ENCODE data around the gene CELF1.

The CELF1 gene

DNA sequence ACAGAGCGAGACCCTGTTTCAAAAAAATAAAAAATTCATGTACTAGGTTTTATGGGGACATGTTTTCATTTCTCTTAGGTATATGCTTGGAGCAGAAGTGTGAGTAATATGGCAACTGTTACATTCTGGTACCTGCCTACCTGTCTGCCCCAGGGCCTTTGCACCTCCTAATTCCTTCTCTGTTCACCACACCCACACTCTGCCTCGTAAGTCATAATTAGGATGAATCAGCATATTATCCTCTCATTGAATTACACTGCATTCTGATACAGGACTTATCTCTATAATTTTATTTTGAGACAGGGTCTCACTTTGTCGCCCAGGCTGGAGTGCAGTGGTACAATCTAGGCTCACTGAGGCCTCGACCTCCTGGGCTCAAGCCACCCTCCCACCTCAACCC lies 100.9 kb downstream of the CELF1 start:
- H3K36me3 ChIP-seq (ENCODE audit: insufficient read depth, low read length), result no peaks in the 10 kb centered on the region
- H3K27me3 ChIP-seq (ENCODE audit: control insufficient read depth in 1 of 2, insufficient read depth in 2 of 2, low read length in 2 of 2), result no peaks in the 10 kb centered on the region
- no peak overlapping the region for H3K9ac ChIP-seq (ENCODE audit: low read length)

DNA sequence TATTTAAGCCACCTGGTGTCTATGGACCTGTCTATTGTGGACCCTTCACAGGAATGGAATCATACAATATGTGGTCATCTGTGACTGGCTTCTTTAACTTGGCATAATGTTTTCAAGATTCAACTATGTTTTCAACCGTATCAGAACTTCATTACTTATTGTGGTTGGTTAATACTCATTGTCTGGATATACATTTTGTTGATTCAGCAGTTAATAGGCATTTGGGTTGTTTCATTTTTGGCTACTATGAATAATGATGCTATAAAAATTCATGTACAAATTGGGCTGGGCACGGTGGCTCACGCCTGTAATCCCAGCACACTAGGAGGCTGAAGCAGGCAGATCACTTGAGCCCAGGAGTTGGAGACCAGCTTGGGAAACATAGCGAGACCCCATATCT lies 101.5 kb downstream of the CELF1 start:
- no peaks in the 10 kb centered on the region for H3K36me3 ChIP-seq (ENCODE audit: insufficient read depth, low read length)
- H3K9ac ChIP-seq (ENCODE audit: low read length), result no peak overlapping the region
- no peaks in the 10 kb centered on the region for H3K9me3 ChIP-seq (ENCODE audit: low read length)
- no peak overlapping the region for H3K27ac ChIP-seq (ENCODE audit: low read depth, low read length)
- H3K27me3 ChIP-seq (ENCODE audit: control insufficient read depth in 1 of 2, insufficient read depth in 2 of 2, low read length in 2 of 2), result no peaks in the 10 kb centered on the region
- H3K4me3 ChIP-seq (ENCODE audit: low read depth in 1 of 2, low read length in 2 of 2), result no peak overlapping the region
- H3K4me1 ChIP-seq (ENCODE audit: insufficient read depth, low read length), result no peaks in the 10 kb centered on the region

More for the DNA sequence above, 100.9 kb downstream of the CELF1 start:
- Histone ChIP-seq H3K4me3 (ENCODE audit: low read depth in 1 of 2, low read length in 2 of 2) (no peak overlapping the region), H3K4me1 (ENCODE audit: insufficient read depth, low read length) (no peaks in the 10 kb centered on the region), H3K27ac (ENCODE audit: low read depth, low read length) (no peak overlapping the region), H3K9me3 (ENCODE audit: low read length) (no peaks in the 10 kb centered on the region)

DNA sequence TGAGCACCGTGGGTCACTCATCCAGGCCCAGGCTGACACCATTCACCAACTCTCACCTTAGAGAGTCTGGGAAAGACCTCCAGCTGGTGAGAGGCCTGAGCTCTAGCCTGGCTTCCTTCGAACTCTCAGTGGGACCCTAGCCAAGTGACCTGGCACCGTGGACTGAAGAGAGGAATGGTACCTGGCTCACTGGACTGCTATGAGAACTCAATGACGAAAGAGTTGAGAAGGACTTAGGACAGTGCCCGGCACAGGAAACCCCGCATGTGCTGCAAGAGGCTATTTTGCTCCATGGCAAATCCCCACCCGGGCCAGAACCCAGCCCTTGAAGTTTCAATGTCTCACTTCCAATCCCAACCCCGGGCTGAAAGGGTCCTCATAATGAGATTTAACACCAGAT lies 103.4 kb downstream of the CELF1 start:
- Histone ChIP-seq H3K9ac (ENCODE audit: low read length) (no peak overlapping the region), H3K4me1 (ENCODE audit: insufficient read depth, low read length) (no peaks in the 10 kb centered on the region), H3K36me3 (ENCODE audit: insufficient read depth, low read length) (no peaks in the 10 kb centered on the region), H3K27ac (ENCODE audit: low read depth, low read length) (no peak overlapping the region), H3K27me3 (ENCODE audit: control insufficient read depth in 1 of 2, insufficient read depth in 2 of 2, low read length in 2 of 2) (no peaks in the 10 kb centered on the region), H3K4me3 (ENCODE audit: low read depth in 1 of 2, low read length in 2 of 2) (no peak overlapping the region), H3K9me3 (ENCODE audit: low read length) (no peaks in the 10 kb centered on the region)

DNA sequence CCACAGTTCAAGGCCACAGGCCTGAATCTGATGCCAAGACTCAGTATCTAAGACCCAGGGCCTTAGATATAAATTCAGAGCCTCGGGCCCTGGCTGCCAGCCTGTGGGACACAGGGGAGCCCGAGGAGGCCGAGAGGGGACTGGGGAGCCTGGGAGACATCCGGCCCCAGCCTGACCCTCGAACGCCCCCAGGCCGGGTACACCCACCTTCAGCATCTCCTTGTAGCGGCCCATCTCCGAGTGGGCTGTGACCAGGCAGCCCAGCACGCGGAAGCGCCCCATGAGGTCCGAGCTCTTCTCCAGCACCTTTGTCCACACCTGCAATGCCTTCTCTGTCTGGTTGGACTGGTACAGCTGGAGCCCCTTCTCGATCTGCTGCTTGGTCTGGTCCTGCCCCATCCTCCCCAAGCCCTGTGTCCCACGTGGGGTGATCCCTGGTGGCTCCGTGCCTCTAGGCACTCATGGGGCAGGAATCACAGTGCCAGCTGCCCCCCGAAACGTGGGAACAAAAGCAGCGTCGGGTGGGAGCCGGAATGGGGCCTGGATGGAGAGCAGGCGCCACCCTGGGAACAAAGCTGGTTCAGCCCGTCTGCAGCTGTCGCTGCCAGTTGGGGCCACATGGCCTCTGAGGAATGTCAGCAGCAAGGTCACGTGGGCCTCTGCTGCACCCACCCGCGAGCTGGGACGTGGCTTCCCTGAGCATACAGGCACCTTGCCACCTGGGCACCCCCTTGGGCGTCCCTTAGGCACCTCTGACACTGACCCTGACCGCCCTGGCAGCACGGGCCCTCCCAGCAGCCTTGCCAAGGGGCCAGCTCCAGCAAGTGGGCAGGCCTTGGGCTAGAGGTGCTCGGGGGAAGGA lies 104.1 kb downstream of the CELF1 start, which contains the start of gene RAPSN:
TSS of gene RAPSN (minus strand) at position 571 of the 862 bp plus-strand sequence. CDS start at position 399, 172 bp downstream.
- no peaks in the 10 kb centered on the region for H3K9me3 ChIP-seq (ENCODE audit: low read length)
- H3K9ac ChIP-seq (ENCODE audit: low read length), result no peak within 1 kb of the TSS
- no peaks in the 10 kb centered on the region for H3K27me3 ChIP-seq (ENCODE audit: control insufficient read depth in 1 of 2, insufficient read depth in 2 of 2, low read length in 2 of 2)
- H3K4me3 ChIP-seq (ENCODE audit: low read depth in 1 of 2, low read length in 2 of 2), result no peak within 1 kb of the TSS
- no peaks in the 10 kb centered on the region for H3K36me3 ChIP-seq (ENCODE audit: insufficient read depth, low read length)
- no peak within 1 kb of the TSS for H3K27ac ChIP-seq (ENCODE audit: low read depth, low read length)
- no peaks in the 10 kb centered on the region for H3K4me1 ChIP-seq (ENCODE audit: insufficient read depth, low read length)

DNA sequence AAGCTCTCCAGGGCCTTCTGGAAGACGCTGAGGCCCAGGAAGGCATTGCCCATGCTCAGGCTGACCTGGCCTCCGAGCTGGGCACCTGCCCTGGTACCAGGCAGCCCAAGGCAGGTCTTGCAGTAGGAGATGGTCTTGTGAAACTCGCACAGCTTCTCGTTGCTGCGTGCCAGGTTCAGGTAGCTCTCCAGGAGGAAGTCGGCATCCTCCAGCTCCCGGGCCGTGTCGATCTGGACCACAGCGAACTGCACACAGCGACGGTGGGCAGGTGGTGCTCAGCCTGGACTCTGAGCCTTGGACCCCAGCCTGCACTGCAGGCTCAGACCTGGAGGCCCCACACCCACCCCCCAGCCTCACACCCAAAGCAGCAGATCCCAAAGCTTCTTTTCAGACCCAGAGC lies 105.0 kb downstream of the CELF1 start:
- no peaks in the 10 kb centered on the region for H3K36me3 ChIP-seq (ENCODE audit: insufficient read depth, low read length)
- no peaks in the 10 kb centered on the region for H3K4me1 ChIP-seq (ENCODE audit: insufficient read depth, low read length)
- H3K27me3 ChIP-seq (ENCODE audit: control insufficient read depth in 1 of 2, insufficient read depth in 2 of 2, low read length in 2 of 2), result no peaks in the 10 kb centered on the region
- no peaks in the 10 kb centered on the region for H3K9me3 ChIP-seq (ENCODE audit: low read length)
- no peak overlapping the region for H3K9ac ChIP-seq (ENCODE audit: low read length)
- H3K4me3 ChIP-seq (ENCODE audit: low read depth in 1 of 2, low read length in 2 of 2), result no peak overlapping the region
- H3K27ac ChIP-seq (ENCODE audit: low read depth, low read length), result no peak overlapping the region

DNA sequence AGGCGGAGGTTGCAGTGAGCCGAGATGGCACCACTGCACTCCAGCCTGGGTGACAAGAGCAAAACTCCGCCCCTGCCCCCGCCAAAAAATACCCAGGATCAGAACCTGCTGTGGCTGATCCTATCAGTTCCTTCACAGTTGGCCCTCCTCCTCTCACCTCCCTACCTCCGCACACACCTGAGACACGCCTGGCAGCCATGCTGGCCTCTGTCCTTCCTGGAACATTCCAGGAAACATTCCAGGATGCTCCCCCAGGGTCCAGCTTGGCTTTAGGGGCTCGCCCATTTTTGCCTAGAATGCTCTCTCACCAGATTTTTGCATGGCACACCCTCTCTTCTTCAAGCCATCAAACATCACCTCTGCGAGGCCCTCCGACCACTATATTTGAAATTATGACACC lies 106.1 kb downstream of the CELF1 start:
- Histone ChIP-seq H3K36me3 (ENCODE audit: insufficient read depth, low read length) (no peaks in the 10 kb centered on the region), H3K4me1 (ENCODE audit: insufficient read depth, low read length) (no peaks in the 10 kb centered on the region), H3K4me3 (ENCODE audit: low read depth in 1 of 2, low read length in 2 of 2) (no peak overlapping the region), H3K9ac (ENCODE audit: low read length) (no peak overlapping the region), H3K27ac (ENCODE audit: low read depth, low read length) (no peak overlapping the region), H3K27me3 (ENCODE audit: control insufficient read depth in 1 of 2, insufficient read depth in 2 of 2, low read length in 2 of 2) (no peaks in the 10 kb centered on the region), H3K9me3 (ENCODE audit: low read length) (no peaks in the 10 kb centered on the region)

DNA sequence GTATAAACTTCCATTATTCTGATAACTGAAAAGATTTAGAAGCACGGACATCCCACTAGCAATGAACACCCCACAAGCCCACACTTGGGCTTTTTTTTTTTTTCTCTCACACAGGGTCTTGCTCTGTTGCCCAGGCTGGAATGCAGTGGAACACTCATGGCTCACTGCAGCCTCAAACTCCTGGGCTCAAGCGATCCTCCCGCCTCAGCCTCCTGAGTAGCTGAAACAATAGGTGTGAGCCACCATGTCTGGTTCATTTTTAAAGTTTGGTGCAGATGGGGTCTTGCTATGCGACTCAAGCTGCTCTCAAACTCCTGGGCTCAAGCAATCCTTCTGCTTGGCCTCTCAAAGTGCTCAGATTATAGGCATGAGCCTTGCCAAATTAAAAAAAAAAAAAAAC lies 107.1 kb downstream of the CELF1 start:
- H3K4me3 ChIP-seq (ENCODE audit: low read depth in 1 of 2, low read length in 2 of 2), result no peak overlapping the region
- no peak overlapping the region for H3K27ac ChIP-seq (ENCODE audit: low read depth, low read length)
- H3K9me3 ChIP-seq (ENCODE audit: low read length), result no peaks in the 10 kb centered on the region
- no peaks in the 10 kb centered on the region for H3K27me3 ChIP-seq (ENCODE audit: control insufficient read depth in 1 of 2, insufficient read depth in 2 of 2, low read length in 2 of 2)
- H3K9ac ChIP-seq (ENCODE audit: low read length), result no peak overlapping the region
- H3K36me3 ChIP-seq (ENCODE audit: insufficient read depth, low read length), result no peaks in the 10 kb centered on the region
- no peaks in the 10 kb centered on the region for H3K4me1 ChIP-seq (ENCODE audit: insufficient read depth, low read length)

DNA sequence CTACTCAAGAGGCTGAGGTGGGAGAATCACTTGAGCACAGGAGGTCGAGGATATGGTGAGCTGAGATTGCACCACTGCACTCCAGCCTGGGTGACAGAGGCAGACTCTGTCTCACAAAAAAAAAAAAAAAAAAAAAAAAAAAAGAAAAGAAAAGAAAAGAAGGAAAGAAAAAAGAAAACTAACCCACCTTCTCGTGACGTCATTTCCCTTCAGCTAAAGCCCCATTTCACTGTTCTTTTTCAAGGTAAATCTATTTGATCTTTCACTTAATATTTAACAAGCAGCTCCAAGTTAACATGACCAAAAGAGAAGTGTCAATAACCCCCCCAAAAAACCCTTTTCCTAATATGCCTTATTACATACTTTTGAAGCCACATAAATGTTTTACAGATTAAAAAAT lies 109.1 kb downstream of the CELF1 start:
- Histone ChIP-seq H3K27ac (ENCODE audit: low read depth, low read length) (no peak overlapping the region), H3K9ac (ENCODE audit: low read length) (no peak overlapping the region), H3K36me3 (ENCODE audit: insufficient read depth, low read length) (no peaks in the 10 kb centered on the region), H3K27me3 (ENCODE audit: control insufficient read depth in 1 of 2, insufficient read depth in 2 of 2, low read length in 2 of 2) (no peaks in the 10 kb centered on the region), H3K4me1 (ENCODE audit: insufficient read depth, low read length) (no peaks in the 10 kb centered on the region), H3K4me3 (ENCODE audit: low read depth in 1 of 2, low read length in 2 of 2) (no peak overlapping the region), H3K9me3 (ENCODE audit: low read length) (no peaks in the 10 kb centered on the region)

DNA sequence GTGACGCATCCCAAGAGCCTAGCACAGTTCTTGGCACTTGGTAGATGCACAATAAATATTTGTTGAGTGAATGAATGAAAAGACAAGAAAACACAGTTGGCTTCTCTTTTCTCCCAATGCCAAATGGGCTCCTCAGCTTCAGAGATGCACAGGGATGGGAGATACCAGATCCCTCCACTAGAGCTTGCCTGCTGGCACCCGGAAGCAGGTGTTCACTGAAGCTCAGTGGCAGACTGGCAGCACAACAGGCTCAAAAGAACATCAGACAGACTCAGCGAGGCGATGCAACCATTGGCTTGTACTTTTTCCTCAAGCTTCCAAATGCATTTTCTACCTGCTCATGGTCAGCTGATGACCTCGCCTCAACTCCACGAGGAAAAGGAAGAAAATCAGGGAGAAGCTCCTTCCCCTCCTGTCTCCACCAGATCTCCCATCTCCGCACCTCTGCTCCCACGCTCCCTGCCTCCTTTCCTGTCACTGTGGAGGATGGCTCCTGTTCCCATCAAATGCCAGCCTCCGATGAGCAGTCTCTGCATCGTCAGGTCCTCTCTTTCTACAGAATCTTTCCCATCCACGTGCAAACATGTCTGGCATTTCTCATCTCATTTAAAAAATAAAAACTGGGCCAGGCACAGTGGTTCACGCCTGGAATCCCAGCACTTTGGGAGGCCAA lies 109.8 kb downstream of the CELF1 start:
- no peaks in the 10 kb centered on the region for H3K4me1 ChIP-seq (ENCODE audit: insufficient read depth, low read length)
- no peak overlapping the region for H3K4me3 ChIP-seq (ENCODE audit: low read depth in 1 of 2, low read length in 2 of 2)
- H3K27me3 ChIP-seq (ENCODE audit: control insufficient read depth in 1 of 2, insufficient read depth in 2 of 2, low read length in 2 of 2), result no peaks in the 10 kb centered on the region
- no peaks in the 10 kb centered on the region for H3K36me3 ChIP-seq (ENCODE audit: insufficient read depth, low read length)
- no peak overlapping the region for H3K27ac ChIP-seq (ENCODE audit: low read depth, low read length)
- H3K9ac ChIP-seq (ENCODE audit: low read length), result no peak overlapping the region
- H3K9me3 ChIP-seq (ENCODE audit: low read length), result no peaks in the 10 kb centered on the region

DNA sequence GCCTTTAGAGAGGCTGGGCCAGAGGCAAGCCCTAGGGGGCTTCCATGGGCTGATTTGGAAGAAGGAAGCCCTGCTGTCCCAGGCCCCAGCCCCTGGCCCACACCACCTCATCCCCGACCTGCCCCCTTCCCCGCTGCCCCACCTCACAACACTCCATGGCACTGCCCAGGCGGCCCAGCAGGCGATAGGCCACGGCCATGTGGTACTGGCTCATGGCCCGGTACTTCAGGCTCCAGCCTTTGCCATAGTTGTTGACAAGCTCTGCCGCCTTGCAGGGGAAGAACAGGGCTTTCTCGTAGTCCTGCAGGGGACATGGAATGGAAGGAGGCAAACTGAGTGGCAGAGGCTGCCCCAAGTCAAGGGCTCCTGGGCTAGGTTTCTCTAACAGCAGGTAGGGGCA lies 110.4 kb downstream of the CELF1 start:
- Histone ChIP-seq H3K9me3 (ENCODE audit: low read length) (no peaks in the 10 kb centered on the region), H3K9ac (ENCODE audit: low read length) (no peak overlapping the region), H3K27ac (ENCODE audit: low read depth, low read length) (no peak overlapping the region), H3K36me3 (ENCODE audit: insufficient read depth, low read length) (no peaks in the 10 kb centered on the region), H3K4me3 (ENCODE audit: low read depth in 1 of 2, low read length in 2 of 2) (no peak overlapping the region), H3K4me1 (ENCODE audit: insufficient read depth, low read length) (peaks cover 6% of the 10 kb centered on the region), H3K27me3 (ENCODE audit: control insufficient read depth in 1 of 2, insufficient read depth in 2 of 2, low read length in 2 of 2) (no peaks in the 10 kb centered on the region)

DNA sequence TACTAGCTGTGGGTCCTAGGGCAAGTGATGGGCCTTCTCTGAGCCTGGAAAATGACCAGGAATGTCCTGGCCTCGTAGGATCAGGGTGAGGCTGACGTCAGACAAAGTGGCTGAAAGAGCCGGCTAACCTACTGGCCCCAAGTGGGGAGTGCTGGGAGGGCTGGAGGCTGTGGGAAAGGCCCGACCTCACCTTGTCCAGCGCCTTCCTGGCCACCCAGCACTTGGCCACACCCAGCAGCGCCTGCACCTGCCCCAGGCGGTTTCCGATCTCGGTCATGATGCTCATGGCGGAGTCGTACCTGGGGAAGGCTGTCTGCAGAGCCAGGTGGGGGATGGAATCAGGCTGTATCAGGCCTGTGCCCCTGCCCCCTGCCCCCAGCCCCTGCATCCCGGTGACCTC lies 111.5 kb downstream of the CELF1 start:
- H3K36me3 ChIP-seq (ENCODE audit: insufficient read depth, low read length), result no peaks in the 10 kb centered on the region
- H3K4me3 ChIP-seq (ENCODE audit: low read depth in 1 of 2, low read length in 2 of 2), result no peak overlapping the region
- H3K4me1 ChIP-seq (ENCODE audit: insufficient read depth, low read length), result peaks cover 10% of the 10 kb centered on the region
- no peaks in the 10 kb centered on the region for H3K9me3 ChIP-seq (ENCODE audit: low read length)
- H3K27me3 ChIP-seq (ENCODE audit: control insufficient read depth in 1 of 2, insufficient read depth in 2 of 2, low read length in 2 of 2), result no peaks in the 10 kb centered on the region
- H3K9ac ChIP-seq (ENCODE audit: low read length), result no peak overlapping the region
- no peak overlapping the region for H3K27ac ChIP-seq (ENCODE audit: low read depth, low read length)
